NCI-H2227 (cell line): ENCODE data around the gene NUP88.

ENCODE experiments used
- DNase-seq: peaks from one replicate; lab custom pipeline; 2025; ENCODE audit not compliant: unreplicated experiment; lab: John Stamatoyannopoulos, UW

The NUP88 gene

GRCh38 chr17:5361426-5361825, 58.0 kb downstream of the NUP88 start:
- DNase-seq: no peak

GRCh38 chr17:5355421-5356129, 63.9 kb downstream of the NUP88 start:
- no peak for DNase-seq

- no peak for DNase-seq
Observed at GRCh38 chr17:5354886-5355415, 64.5 kb downstream of the NUP88 start.

- no peak for DNase-seq
Observed at GRCh38 chr17:5354310-5354709, 65.2 kb downstream of the NUP88 start.

- no peak for DNase-seq
Observed at GRCh38 chr17:5352681-5353289, 66.7 kb downstream of the NUP88 start.

- no peak for DNase-seq
Observed at GRCh38 chr17:5344914-5345313, 74.5 kb downstream of the NUP88 start.
